Cardiac septum (tissue), 1 donor: ENCODE measurements around the gene TUBB2B. TPM values are rescaled to one million over a fixed set of nuclear protein-coding genes. Genes with fewer than 3 reads are reported as not detected.
"Not testable (repeated sequence)": the region's sequence is repeated elsewhere in the genome, so short reads cannot be mapped to it uniquely, and the experiment has no call there.

ENCODE experiments used
- DNase-seq: peaks from one replicate; pipeline ENCODE4 v3.0.0-alpha.2; 2020; ENCODE audit warnings: low spot score
- intact Hi-C: fragments of 100-400 bp; cut with DNase I; formaldehyde crosslinking; loops from one replicate; pipeline ENCODE4 v1.14.0; 2022
- total RNA-seq: library from RNA; stranded (reverse); fragmentation: NEBNext Ultra II Directional; extraction: Animal tissue kit (Norgen Biotek cat#: 25700); gene quantifications from one replicate; pipeline ENCODE4 v1.2.1, GENCODE V29; 2021
- donor health status: DM: no; HTN: no; CAD: no.

Gene TUBB2B
- total RNA-seq, 1 donor from 2014 or later: 1.2 TPM

GRCh38 chr6:3195695-3196497 is 31.6 kb downstream of the TUBB2B start:
- intact Hi-C loops: no loop called here

GRCh38 chr6:3195420-3195694 is 32.1 kb downstream of the TUBB2B start:
- no peak for DNase-seq
- intact Hi-C loops: no loop called here

More at GRCh38 chr6:3195695-3196497, 31.6 kb downstream of the TUBB2B start:
- no peak for DNase-seq

- intact Hi-C loops: no loop called here
- DNase-seq: no peak
Observed at GRCh38 chr6:3194535-3195419, 32.7 kb downstream of the TUBB2B start.

- DNase-seq: no peak
- intact Hi-C loops: no loop called here
Observed at GRCh38 chr6:3193102-3193849, 34.2 kb downstream of the TUBB2B start.

- peak; percentile 12 for DNase-seq
- intact Hi-C loops: no loop called here
Observed at GRCh38 chr6:3190779-3191178, 36.7 kb downstream of the TUBB2B start.

- peak; percentile 62 for DNase-seq
- intact Hi-C loops: no loop called here
Observed at GRCh38 chr6:3190056-3190455, 37.4 kb downstream of the TUBB2B start.

GRCh38 chr6:3189192-3189591 is 38.3 kb downstream of the TUBB2B start:
- intact Hi-C loops, DNase-seq: not testable (repeated sequence)

GRCh38 chr6:3188262-3188661 is 39.2 kb downstream of the TUBB2B start:
- intact Hi-C loops: no loop called here
- DNase-seq: no peak

GRCh38 chr6:3186974-3187382 is 40.5 kb downstream of the TUBB2B start:
- intact Hi-C loops: no loop called here

GRCh38 chr6:3183066-3183465 is 44.4 kb downstream of the TUBB2B start:
- intact Hi-C loops: no loop called here
- DNase-seq: no peak

More at GRCh38 chr6:3186974-3187382, 40.5 kb downstream of the TUBB2B start:
- DNase-seq: no peak

GRCh38 chr6:3181105-3181504 is 46.3 kb downstream of the TUBB2B start:
- intact Hi-C loops: no loop called here
- no peak for DNase-seq

GRCh38 chr6:3179945-3180344 is 47.5 kb downstream of the TUBB2B start:
- intact Hi-C loops, DNase-seq: not testable (repeated sequence)

GRCh38 chr6:3178666-3179065 is 48.8 kb downstream of the TUBB2B start:
- intact Hi-C loops, DNase-seq: not testable (repeated sequence)

GRCh38 chr6:3176562-3177355 is 50.7 kb downstream of the TUBB2B start:
- intact Hi-C loops: no loop called here
- DNase-seq: no peak

- intact Hi-C loops: no loop called here
- no peak for DNase-seq
Observed at GRCh38 chr6:3175715-3176402, 51.6 kb downstream of the TUBB2B start.
